ENCODE data around the gene TSSK1B. TPM values are rescaled to one million over a fixed set of nuclear protein-coding genes. Genes with fewer than 3 reads are reported as not detected.
"Not testable (repeated sequence)": the region's sequence is repeated elsewhere in the genome, so short reads cannot be mapped to it uniquely, and the experiment has no call there.

Gene TSSK1B
- polyA plus RNA-seq, 1 experiment: not detected

DNA sequence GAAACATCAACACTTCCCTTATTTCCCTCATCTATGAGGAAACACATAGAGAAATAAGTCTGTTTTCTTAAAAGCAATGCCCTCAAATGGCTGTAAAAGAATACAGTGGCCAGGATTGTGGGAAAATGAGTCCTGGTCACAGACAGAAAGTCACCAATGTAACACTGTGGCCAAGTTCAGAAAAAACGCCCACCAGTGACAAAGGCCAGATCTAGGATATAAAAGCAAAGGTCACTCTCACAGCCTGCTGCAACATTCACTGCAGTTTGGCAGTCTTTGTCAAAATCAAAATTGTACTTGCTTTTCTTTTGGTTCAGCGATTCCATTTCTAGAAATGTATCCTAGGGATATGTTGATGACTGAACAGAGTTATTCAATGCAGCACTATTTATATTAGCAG lies 30.5 kb downstream of the TSSK1B start:
- CTCF ChIA-PET: interaction anchor here (0.8 kb wide), 1 partner anchor 25 kb away, joined by 3 read pairs; no protein-coding TSS in a partner anchor
- TF ChIP-seq, protein P1, sequence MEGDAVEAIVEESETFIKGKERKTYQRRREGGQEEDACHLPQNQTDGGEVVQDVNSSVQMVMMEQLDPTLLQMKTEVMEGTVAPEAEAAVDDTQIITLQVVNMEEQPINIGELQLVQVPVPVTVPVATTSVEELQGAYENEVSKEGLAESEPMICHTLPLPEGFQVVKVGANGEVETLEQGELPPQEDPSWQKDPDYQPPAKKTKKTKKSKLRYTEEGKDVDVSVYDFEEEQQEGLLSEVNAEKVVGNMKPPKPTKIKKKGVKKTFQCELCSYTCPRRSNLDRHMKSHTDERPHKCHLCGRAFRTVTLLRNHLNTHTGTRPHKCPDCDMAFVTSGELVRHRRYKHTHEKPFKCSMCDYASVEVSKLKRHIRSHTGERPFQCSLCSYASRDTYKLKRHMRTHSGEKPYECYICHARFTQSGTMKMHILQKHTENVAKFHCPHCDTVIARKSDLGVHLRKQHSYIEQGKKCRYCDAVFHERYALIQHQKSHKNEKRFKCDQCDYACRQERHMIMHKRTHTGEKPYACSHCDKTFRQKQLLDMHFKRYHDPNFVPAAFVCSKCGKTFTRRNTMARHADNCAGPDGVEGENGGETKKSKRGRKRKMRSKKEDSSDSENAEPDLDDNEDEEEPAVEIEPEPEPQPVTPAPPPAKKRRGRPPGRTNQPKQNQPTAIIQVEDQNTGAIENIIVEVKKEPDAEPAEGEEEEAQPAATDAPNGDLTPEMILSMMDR (IDR thresholded peaks at IDR 0.05; ENCODE audit: insufficient read depth, low read depth, low read length): no peak
- H3K27me3 ChIP-seq (ENCODE audit: control insufficient read depth, insufficient read depth, low read length): no peaks in the 10 kb centered on the region
- no peak for DNase-seq (ENCODE audit: low read depth)
- POLR2A ChIA-PET: no interaction called here
- H3K4me3 ChIP-seq (ENCODE audit: low read depth, low read length): no peak overlapping the region
- H3K36me3 ChIP-seq (ENCODE audit: control insufficient read depth, insufficient read depth, low read length): no peaks in the 10 kb centered on the region

DNA sequence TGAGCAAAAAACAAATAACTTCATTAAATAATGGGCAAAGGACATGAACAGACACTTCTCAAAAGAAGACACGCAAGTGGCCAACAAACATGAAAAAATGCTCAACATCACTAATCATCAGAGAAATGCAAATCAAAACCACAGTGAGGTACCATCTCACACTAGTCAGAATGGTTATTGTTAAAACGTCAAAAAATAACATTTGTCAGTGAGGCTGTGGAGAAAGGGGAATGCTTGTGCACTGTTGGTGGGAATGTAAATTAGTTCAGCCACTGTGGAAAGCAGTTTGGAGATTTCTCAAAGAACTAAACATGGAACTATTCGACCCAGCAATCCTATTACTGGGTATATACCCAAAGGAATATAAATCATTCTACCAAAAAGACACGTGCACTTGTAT lies 36.8 kb downstream of the TSSK1B start:
- CTCF ChIA-PET: interaction anchor here (1.4 kb wide), 1 partner anchor 17 kb away, joined by 4 read pairs; no protein-coding TSS in a partner anchor
- H3K4me3 ChIP-seq (ENCODE audit: low read depth, low read length); POLR2A ChIA-PET; H3K27me3 ChIP-seq (ENCODE audit: control insufficient read depth, insufficient read depth, low read length); H3K36me3 ChIP-seq (ENCODE audit: control insufficient read depth, insufficient read depth, low read length); DNase-seq (ENCODE audit: low read depth): not testable (repeated sequence)

DNA sequence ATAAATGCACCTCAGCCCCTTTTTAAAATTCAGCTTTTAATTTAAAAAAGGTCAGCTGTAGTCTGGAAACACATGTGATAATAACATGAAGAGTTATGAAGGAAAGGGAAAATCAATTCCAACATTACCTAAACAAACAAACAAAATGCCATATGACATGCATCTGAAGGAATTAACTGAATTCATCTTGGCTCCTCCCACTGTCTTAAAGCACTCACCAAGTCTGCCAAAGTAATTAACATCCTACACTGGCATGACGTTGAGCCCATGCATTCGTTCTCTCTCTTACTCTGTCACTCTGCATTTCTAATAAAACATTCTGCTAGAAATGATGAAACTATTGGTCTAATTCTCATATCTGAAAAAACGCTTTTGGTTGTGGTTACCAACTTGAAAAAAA lies 37.7 kb downstream of the TSSK1B start:
- no peak overlapping the region for H3K4me3 ChIP-seq (ENCODE audit: low read depth, low read length)
- ChIA-PET CTCF (no interaction called here), POLR2A (no interaction called here)
- no peak for DNase-seq (ENCODE audit: low read depth)
- TF ChIP-seq, protein P1 (IDR thresholded peaks at IDR 0.05; ENCODE audit: insufficient read depth, low read depth, low read length): no peak
- no peaks in the 10 kb centered on the region for H3K27me3 ChIP-seq (ENCODE audit: control insufficient read depth, insufficient read depth, low read length)
- H3K36me3 ChIP-seq (ENCODE audit: control insufficient read depth, insufficient read depth, low read length): no peaks in the 10 kb centered on the region

DNA sequence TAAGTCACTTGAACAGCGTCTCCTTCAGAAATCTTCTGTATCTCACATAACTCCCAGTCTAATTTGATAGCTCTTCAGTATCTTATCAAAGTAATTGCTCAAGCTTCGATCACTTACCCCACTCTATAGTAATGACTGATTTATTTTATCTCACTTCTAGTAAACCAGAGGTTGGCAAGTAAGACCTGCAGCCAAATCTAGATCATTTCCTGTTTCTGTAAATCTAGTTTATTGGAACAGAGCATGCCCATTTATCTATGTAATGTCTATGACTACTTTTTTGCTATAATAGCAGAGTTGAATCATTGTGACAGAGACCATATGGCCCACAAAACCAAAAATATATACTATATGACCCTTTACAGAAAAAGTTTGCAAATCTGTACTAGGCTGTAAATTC lies 40.1 kb downstream of the TSSK1B start:
- no peaks in the 10 kb centered on the region for H3K36me3 ChIP-seq (ENCODE audit: control insufficient read depth, insufficient read depth, low read length)
- H3K4me3 ChIP-seq (ENCODE audit: low read depth, low read length): no peak overlapping the region
- TF ChIP-seq, protein P1 (IDR thresholded peaks at IDR 0.05; ENCODE audit: insufficient read depth, low read depth, low read length): no peak
- ChIA-PET POLR2A (no interaction called here), CTCF (interaction anchor here (1.2 to 1.6 kb wide), 2 partner anchors 15 to 21 kb away, joined by 3 to 4 read pairs; no protein-coding TSS in a partner anchor)
- no peaks in the 10 kb centered on the region for H3K27me3 ChIP-seq (ENCODE audit: control insufficient read depth, insufficient read depth, low read length)
- DNase-seq (ENCODE audit: low read depth): no peak

DNA sequence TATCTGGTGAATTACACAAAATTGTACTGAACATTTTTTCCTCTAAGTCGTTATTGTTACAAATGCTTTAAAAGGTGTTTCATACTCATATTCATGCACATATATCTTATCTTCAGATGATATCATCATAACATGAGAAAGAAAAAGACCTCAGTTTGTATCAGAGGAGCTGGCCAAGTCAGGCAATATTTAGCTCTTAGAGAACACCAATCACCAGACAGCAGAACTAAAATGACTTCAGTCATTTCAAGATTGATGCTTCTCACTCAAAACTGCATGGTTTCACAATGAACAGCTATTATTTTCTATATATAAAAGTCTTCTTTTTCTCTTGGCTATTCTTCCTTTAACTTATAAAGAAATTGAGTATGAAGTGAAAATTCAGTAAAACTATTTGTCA lies 44.6 kb downstream of the TSSK1B start:
- no peaks in the 10 kb centered on the region for H3K36me3 ChIP-seq (ENCODE audit: control insufficient read depth, insufficient read depth, low read length)
- ChIA-PET POLR2A (no interaction called here), CTCF (interaction anchor here (1.2 to 1.5 kb wide), 2 partner anchors 9 to 54 kb away, joined by 3 read pairs; no protein-coding TSS in a partner anchor)
- DNase-seq (ENCODE audit: low read depth): no peak
- TF ChIP-seq, protein P1 (IDR thresholded peaks at IDR 0.05; ENCODE audit: insufficient read depth, low read depth, low read length): no peak
- no peak overlapping the region for H3K4me3 ChIP-seq (ENCODE audit: low read depth, low read length)
- H3K27me3 ChIP-seq (ENCODE audit: control insufficient read depth, insufficient read depth, low read length): no peaks in the 10 kb centered on the region

DNA sequence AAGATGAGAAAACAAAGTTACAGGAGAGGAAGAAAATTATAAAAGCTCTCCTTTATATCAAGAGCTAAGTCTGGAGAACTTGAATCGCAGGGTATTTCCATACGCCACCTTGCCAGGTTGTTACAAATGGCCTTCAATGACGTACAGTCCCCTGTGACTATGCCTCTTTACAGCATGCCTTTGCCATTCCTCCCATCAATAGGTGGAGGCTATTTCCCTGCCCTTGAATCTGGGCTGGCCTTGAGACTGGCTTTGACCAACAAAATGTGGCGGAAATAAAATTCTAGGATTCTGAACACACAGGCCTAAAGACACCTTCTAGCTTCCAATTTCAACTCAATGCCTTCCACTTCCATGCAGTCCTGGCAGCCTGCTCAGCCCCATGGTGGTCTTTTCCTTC lies 45.7 kb downstream of the TSSK1B start:
- TF ChIP-seq, protein P1 (IDR thresholded peaks at IDR 0.05; ENCODE audit: insufficient read depth, low read depth, low read length): no peak
- POLR2A ChIA-PET: no interaction called here
- Histone ChIP-seq H3K36me3 (ENCODE audit: control insufficient read depth, insufficient read depth, low read length) (no peaks in the 10 kb centered on the region), H3K27me3 (ENCODE audit: control insufficient read depth, insufficient read depth, low read length) (no peaks in the 10 kb centered on the region), H3K4me3 (ENCODE audit: low read depth, low read length) (no peak overlapping the region)
- CTCF ChIA-PET: interaction anchor here (1.5 to 2.1 kb wide), 2 partner anchors 10 to 53 kb away, joined by 3 to 11 read pairs; no protein-coding TSS in a partner anchor
- DNase-seq (ENCODE audit: low read depth): no peak
